Measurements from ENCODE around the gene DNASE1L2. TPM values are rescaled to one million over a fixed set of nuclear protein-coding genes. Genes with fewer than 3 reads are reported as not detected.

DNASE1L2 gene
- total and polyA plus RNA-seq, 2 of the 4 experiments (the other 2 are of a cell fraction), result 0.18 to 0.75 TPM

DNA sequence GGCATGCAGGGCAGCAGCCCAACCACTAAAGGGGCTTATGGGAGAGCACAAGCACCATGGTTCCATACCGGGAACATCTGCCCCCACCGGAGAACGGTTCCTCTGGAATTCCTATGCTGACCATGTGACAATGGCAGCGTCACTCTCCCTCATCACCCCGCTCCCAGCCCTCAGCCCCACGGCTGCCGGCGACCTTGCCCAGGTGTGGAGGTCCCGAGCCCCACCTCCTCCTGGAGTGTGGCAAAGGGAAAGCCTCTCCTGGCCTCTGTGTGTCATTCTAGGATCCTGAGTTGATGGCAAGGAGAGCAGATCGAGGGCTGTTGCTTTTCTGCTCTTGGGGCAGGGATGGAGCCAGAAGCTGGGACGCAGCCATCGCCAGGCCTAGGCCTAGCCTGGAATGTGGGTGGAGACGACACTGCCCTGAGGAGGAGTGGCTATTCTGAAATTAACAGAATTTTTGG lies 49.5 kb downstream of the DNASE1L2 start:
- H2AFZ ChIP-seq (replicated peaks; ENCODE audit: low read length, poor library complexity), result no peak overlapping the region
- no peak overlapping the region for H2AK5ac ChIP-seq (ENCODE audit: low read depth, low read length)
- intact Hi-C loops (cut with micrococcal nuclease) (no loop called here), dilution Hi-C loops (cut with HindIII; ENCODE audit: low sequenced_read_pairs, unreplicated experiment) (no loop called here), in situ Hi-C loops (cut with MboI; ENCODE audit: low sequenced_read_pairs) (no loop called here)
- no peak overlapping the region for H4K5ac ChIP-seq (ENCODE audit: low read depth, low read length)
- H3K27me3 ChIP-seq (ENCODE audit: control insufficient read depth, insufficient read depth, low read length), result peaks cover 34% of the 10 kb centered on the region
- no peaks in the 10 kb centered on the region for H3K9me1 ChIP-seq (ENCODE audit: insufficient read depth, low read length)
- no peak overlapping the region for H3K23ac ChIP-seq (ENCODE audit: low read depth, low read length)
- H3K18ac ChIP-seq (ENCODE audit: low read depth, low read length), result no peak overlapping the region
- H3K4me3 ChIP-seq (ENCODE audit: insufficient read depth, low read depth, low read length), result no peak overlapping the region
- no peak overlapping the region for H3K4me2 ChIP-seq (ENCODE audit: low read depth, low read length)
- ChIA-PET CTCF (no interaction called here), POLR2A (ENCODE audit: unreplicated experiment) (no interaction called here)
- no peak overlapping the region for H3K4ac ChIP-seq (ENCODE audit: low read depth, low read length)
- no peaks in the 10 kb centered on the region for H3K4me1 ChIP-seq (ENCODE audit: control insufficient read depth, insufficient read depth, low read length)
- BruUV-seq (replicated peaks), result no TSS peak
- WGBS, 2 experiments (ENCODE audit: extremely low coverage in 2 of 2, insufficient read length in 1 of 2), result 50% methylated on average over 2 of the region's 13 CpGs; no CpG with 5 or more reads in 1 of the 2 experiments
- TF ChIP-seq RAD21 (IDR thresholded peaks at IDR 0.05; ENCODE audit: low read length), result no peak
- no peak for TF ChIP-seq CEBPB (IDR thresholded peaks at IDR 0.05; ENCODE audit: low read depth, low read length)
- TF ChIP-seq MAFK (IDR thresholded peaks at IDR 0.05; ENCODE audit: low read depth, low read length), result no peak
- no peak for TF ChIP-seq BHLHE40 (IDR thresholded peaks at IDR 0.05; ENCODE audit: low read depth, low read length)
- TF ChIP-seq MAZ (IDR thresholded peaks at IDR 0.05; ENCODE audit: borderline replicate concordance, low read depth, low read length), result no peak
- no peak for TF ChIP-seq NFE2L2 (IDR thresholded peaks at IDR 0.05; ENCODE audit: low read depth, low read length)
- TF ChIP-seq RCOR1 (IDR thresholded peaks at IDR 0.05; ENCODE audit: insufficient replicate concordance, low read length), result no peak
- TF ChIP-seq POLR2A (IDR thresholded peaks at IDR 0.05; ENCODE audit: low read depth, low read length), result no peak
- no peak for TF ChIP-seq FOS (IDR thresholded peaks at IDR 0.05; ENCODE audit: low read depth, low read length)
- TF ChIP-seq RFX5 (IDR thresholded peaks at IDR 0.05; ENCODE audit: low read depth, low read length), result no peak
- TF ChIP-seq SMC3 (IDR thresholded peaks at IDR 0.05; ENCODE audit: low read depth, low read length), result no peak
- no peak for TF ChIP-seq MXI1 (IDR thresholded peaks at IDR 0.05; ENCODE audit: borderline replicate concordance, low read depth, low read length)
- TF ChIP-seq, protein P1, sequence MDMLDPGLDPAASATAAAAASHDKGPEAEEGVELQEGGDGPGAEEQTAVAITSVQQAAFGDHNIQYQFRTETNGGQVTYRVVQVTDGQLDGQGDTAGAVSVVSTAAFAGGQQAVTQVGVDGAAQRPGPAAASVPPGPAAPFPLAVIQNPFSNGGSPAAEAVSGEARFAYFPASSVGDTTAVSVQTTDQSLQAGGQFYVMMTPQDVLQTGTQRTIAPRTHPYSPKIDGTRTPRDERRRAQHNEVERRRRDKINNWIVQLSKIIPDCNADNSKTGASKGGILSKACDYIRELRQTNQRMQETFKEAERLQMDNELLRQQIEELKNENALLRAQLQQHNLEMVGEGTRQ (IDR thresholded peaks at IDR 0.05; ENCODE audit: low read depth, low read length), result no peak
- no peak for TF ChIP-seq CHD1 (IDR thresholded peaks at IDR 0.05; ENCODE audit: low read depth, low read length)
- TF ChIP-seq, protein P2, sequence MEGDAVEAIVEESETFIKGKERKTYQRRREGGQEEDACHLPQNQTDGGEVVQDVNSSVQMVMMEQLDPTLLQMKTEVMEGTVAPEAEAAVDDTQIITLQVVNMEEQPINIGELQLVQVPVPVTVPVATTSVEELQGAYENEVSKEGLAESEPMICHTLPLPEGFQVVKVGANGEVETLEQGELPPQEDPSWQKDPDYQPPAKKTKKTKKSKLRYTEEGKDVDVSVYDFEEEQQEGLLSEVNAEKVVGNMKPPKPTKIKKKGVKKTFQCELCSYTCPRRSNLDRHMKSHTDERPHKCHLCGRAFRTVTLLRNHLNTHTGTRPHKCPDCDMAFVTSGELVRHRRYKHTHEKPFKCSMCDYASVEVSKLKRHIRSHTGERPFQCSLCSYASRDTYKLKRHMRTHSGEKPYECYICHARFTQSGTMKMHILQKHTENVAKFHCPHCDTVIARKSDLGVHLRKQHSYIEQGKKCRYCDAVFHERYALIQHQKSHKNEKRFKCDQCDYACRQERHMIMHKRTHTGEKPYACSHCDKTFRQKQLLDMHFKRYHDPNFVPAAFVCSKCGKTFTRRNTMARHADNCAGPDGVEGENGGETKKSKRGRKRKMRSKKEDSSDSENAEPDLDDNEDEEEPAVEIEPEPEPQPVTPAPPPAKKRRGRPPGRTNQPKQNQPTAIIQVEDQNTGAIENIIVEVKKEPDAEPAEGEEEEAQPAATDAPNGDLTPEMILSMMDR (conservative IDR thresholded peaks at IDR 0.05; ENCODE audit: low read depth, low read length), result no peak
- TF ChIP-seq, protein P3, sequence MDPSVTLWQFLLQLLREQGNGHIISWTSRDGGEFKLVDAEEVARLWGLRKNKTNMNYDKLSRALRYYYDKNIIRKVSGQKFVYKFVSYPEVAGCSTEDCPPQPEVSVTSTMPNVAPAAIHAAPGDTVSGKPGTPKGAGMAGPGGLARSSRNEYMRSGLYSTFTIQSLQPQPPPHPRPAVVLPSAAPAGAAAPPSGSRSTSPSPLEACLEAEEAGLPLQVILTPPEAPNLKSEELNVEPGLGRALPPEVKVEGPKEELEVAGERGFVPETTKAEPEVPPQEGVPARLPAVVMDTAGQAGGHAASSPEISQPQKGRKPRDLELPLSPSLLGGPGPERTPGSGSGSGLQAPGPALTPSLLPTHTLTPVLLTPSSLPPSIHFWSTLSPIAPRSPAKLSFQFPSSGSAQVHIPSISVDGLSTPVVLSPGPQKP (IDR thresholded peaks at IDR 0.05; ENCODE audit: borderline replicate concordance, low read depth, low read length), result no peak
- no peak overlapping the region for H2AK9ac ChIP-seq (replicated peaks; ENCODE audit: low read depth, low read length, poor library complexity)
- no peaks in the 10 kb centered on the region for H3K36me3 ChIP-seq (ENCODE audit: control insufficient read depth, insufficient read depth, low read length)
- no peak overlapping the region for H3K27ac ChIP-seq (ENCODE audit: insufficient read depth, low read length)
- H2BK20ac ChIP-seq (ENCODE audit: low read depth, low read length), result no peak overlapping the region
- no peak overlapping the region for H3K9ac ChIP-seq (ENCODE audit: low read depth, low read length)
- H2BK15ac ChIP-seq (ENCODE audit: low read depth, low read length), result no peak overlapping the region
- H2BK120ac ChIP-seq (ENCODE audit: low read depth, low read length), result no peak overlapping the region
- ATAC-seq (ENCODE audit: low read depth) (no peak), DNase-seq (no peak)
- no peak overlapping the region for H4K91ac ChIP-seq (ENCODE audit: insufficient read depth, low read depth, low read length)
- no peaks in the 10 kb centered on the region for H3K9me3 ChIP-seq (ENCODE audit: control insufficient read depth, insufficient read depth, low read length)
- H3K79me1 ChIP-seq (ENCODE audit: low read depth in 1 of 2, low read length in 2 of 2), result no peaks in the 10 kb centered on the region
- H3K56ac ChIP-seq (ENCODE audit: extremely low read depth, insufficient read depth, low read length), result no peak overlapping the region
- H2BK5ac ChIP-seq (ENCODE audit: low read depth, low read length, poor library complexity, severe bottlenecking), result no peak overlapping the region
- no peak overlapping the region for H3K14ac ChIP-seq (replicated peaks; ENCODE audit: low read depth, low read length)
- H4K8ac ChIP-seq (ENCODE audit: low read depth in 2 of 2, low read length in 2 of 2), result no peak overlapping the region
- no peaks in the 10 kb centered on the region for H4K20me1 ChIP-seq (ENCODE audit: insufficient read depth, low read length)

Data from IMR-90 (cell line).